ENCODE data around the gene ISG20L2.
A peak's percentile ranks its signal among the peaks of the same experiment; 100 is the strongest.

ISG20L2 gene

GRCh38 chr1:156725683-156726280, 2.8 kb downstream of the ISG20L2 start:
- peak; percentile 86 for DNase-seq (ENCODE audit: low read depth)

GRCh38 chr1:156721535-156721934, 7.0 kb downstream of the ISG20L2 start:
- no peak for TF ChIP-seq CTCF (conservative IDR thresholded peaks at IDR 0.05; ENCODE audit: low read length)
- H3K4me3 ChIP-seq (ENCODE audit: low read length): no peak overlapping the region
- DNase-seq (ENCODE audit: low read depth): no peak

More at GRCh38 chr1:156725683-156726280, 2.8 kb downstream of the ISG20L2 start:
- peak; percentile 98 for TF ChIP-seq CTCF (conservative IDR thresholded peaks at IDR 0.05; ENCODE audit: low read length)
- H3K4me3 ChIP-seq (ENCODE audit: low read length): peak overlapping the region; percentile 100

- no peak for DNase-seq (ENCODE audit: low read depth)
- H3K4me3 ChIP-seq (ENCODE audit: low read length): no peak overlapping the region
- no peak for TF ChIP-seq CTCF (conservative IDR thresholded peaks at IDR 0.05; ENCODE audit: low read length)
Measured at GRCh38 chr1:156721131-156721530, 7.4 kb downstream of the ISG20L2 start.

- no peak for TF ChIP-seq CTCF (conservative IDR thresholded peaks at IDR 0.05; ENCODE audit: low read length)
- H3K4me3 ChIP-seq (ENCODE audit: low read length): no peak overlapping the region
- no peak for DNase-seq (ENCODE audit: low read depth)
Measured at GRCh38 chr1:156717351-156717750, 11.2 kb downstream of the ISG20L2 start.

GRCh38 chr1:156714830-156715229, 13.7 kb downstream of the ISG20L2 start:
- no peak for TF ChIP-seq CTCF (conservative IDR thresholded peaks at IDR 0.05; ENCODE audit: low read length)
- no peak for DNase-seq (ENCODE audit: low read depth)
- H3K4me3 ChIP-seq (ENCODE audit: low read length): no peak overlapping the region

- no peak overlapping the region for H3K4me3 ChIP-seq (ENCODE audit: low read length)
- TF ChIP-seq CTCF (conservative IDR thresholded peaks at IDR 0.05; ENCODE audit: low read length): no peak
Measured at GRCh38 chr1:156712626-156713025, 15.9 kb downstream of the ISG20L2 start.

GRCh38 chr1:156711011-156711817, 17.4 kb downstream of the ISG20L2 start:
- DNase-seq (ENCODE audit: low read depth): no peak
- no peak for TF ChIP-seq CTCF (conservative IDR thresholded peaks at IDR 0.05; ENCODE audit: low read length)
- H3K4me3 ChIP-seq (ENCODE audit: low read length): no peak overlapping the region

More at GRCh38 chr1:156712626-156713025, 15.9 kb downstream of the ISG20L2 start:
- DNase-seq (ENCODE audit: low read depth): peak; percentile 48

Data from AG10803 (cell line).